Fibroblast of lung (primary cell): ENCODE measurements around the gene PLA2G2F. TPM values are rescaled to one million over a fixed set of nuclear protein-coding genes. Genes with fewer than 3 reads are reported as not detected.

Source experiments
- DNase-seq, 2 donors: peaks; one replicate each; pipeline versions ENCODE4 v3.0.0 to v3.0.0-alpha.2; 2010; ENCODE audit warnings: low read depth in 2 of 2
- H2AFZ ChIP-seq: 2 replicates; pipeline ENCODE4 v1.5.1; 2012; ENCODE audit warnings: low read length, control low read depth, inconsistent platforms
- H3K27ac ChIP-seq: 2 replicates; pipeline ENCODE4 v1.5.1; 2011; ENCODE audit warnings: low read length, control low read depth; ENCODE audit not compliant: insufficient read depth
- H3K27me3 ChIP-seq: 2 replicates; pipeline ENCODE4 v1.5.1; 2011; ENCODE audit warnings: mild to moderate bottlenecking, low read length; ENCODE audit not compliant: control insufficient read depth, insufficient read depth
- H3K36me3 ChIP-seq: 2 replicates; pipeline ENCODE4 v1.5.1; 2011; ENCODE audit warnings: low read length; ENCODE audit not compliant: control insufficient read depth, insufficient read depth
- H3K4me1 ChIP-seq: 2 replicates; pipeline ENCODE4 v1.5.1; 2011; ENCODE audit warnings: low read length; ENCODE audit not compliant: control insufficient read depth, insufficient read depth; ENCODE audit errors: extremely low read depth
- H3K4me2 ChIP-seq: 2 replicates; pipeline ENCODE4 v1.5.1; 2011; ENCODE audit warnings: low read length, control low read depth; ENCODE audit not compliant: insufficient read depth; ENCODE audit errors: extremely low read depth
- H3K4me3 ChIP-seq, 4 experiments: fragments of 200-600 bp in 1 of 4; sonication (generic) in 1 of 4; replicated peaks in 1 of 4; 2 replicates each; pipeline ENCODE4 v1.5.1; 2011 to 2016; ENCODE audit warnings: low read length in 4 of 4, low read depth in 3 of 4, mild to moderate bottlenecking in 3 of 4, control low read depth in 2 of 4, inconsistent platforms in 1 of 4, mixed read lengths in 1 of 4; ENCODE audit not compliant: insufficient read depth in 1 of 4; ENCODE audit errors: control extremely low read depth in 1 of 4
- H3K79me2 ChIP-seq: 2 replicates; pipeline ENCODE4 v1.5.1; 2012; ENCODE audit warnings: mild to moderate bottlenecking, low read length, inconsistent platforms; ENCODE audit not compliant: control insufficient read depth, insufficient read depth
- H3K9ac ChIP-seq: 2 replicates; pipeline ENCODE4 v1.5.1; 2011; ENCODE audit warnings: mild to moderate bottlenecking, low read length, control low read depth; ENCODE audit not compliant: insufficient read depth
- H3K9me3 ChIP-seq: 2 replicates; pipeline ENCODE4 v1.5.1; 2012; ENCODE audit warnings: low read depth, low read length; ENCODE audit not compliant: control insufficient read depth, insufficient read depth
- H4K20me1 ChIP-seq: 2 replicates; pipeline ENCODE4 v1.5.1; 2011; ENCODE audit warnings: low read length; ENCODE audit not compliant: control insufficient read depth, insufficient read depth; ENCODE audit errors: extremely low read depth
- EZH2 ChIP-seq: IDR thresholded peaks from 2 replicates; pipeline ENCODE4 v1.5.1; 2012; ENCODE audit warnings: low read length, control low read depth, mild to moderate bottlenecking; ENCODE audit errors: missing control alignments
- polyA plus RNA-seq, 2 donors: library from polyadenylated mRNA; depleted of rRNA in 1 of 2; stranded (reverse) in 1 of 2; unstranded in 1 of 2; fragments of >200 nt; gene quantifications; 2 replicates each; pipeline ENCODE4 v1.2.1, GENCODE V29; 2011 to 2012; ENCODE audit warnings: missing spikeins in 1 of 2
- total RNA-seq: library from RNA; depleted of rRNA; stranded (reverse); fragments of >200 nt; gene quantifications from 2 replicates; pipeline ENCODE4 v1.2.1, GENCODE V29; 2014
- TF ChIP-seq, protein P1 (sequence below), 2 donors: IDR thresholded peaks in 1 of 2; conservative IDR thresholded peaks in 1 of 2; 1 replicate in 1 of 2; 2 replicates in 1 of 2; pipeline ENCODE4 v1.5.1; 2011 to 2012; ENCODE audit warnings: low read length in 2 of 2, control low read depth in 1 of 2, inconsistent platforms in 1 of 2, low read depth in 1 of 2, mild to moderate bottlenecking in 1 of 2

PLA2G2F gene
- total and polyA plus RNA-seq, 2 donors (not counting 1 experiment from before 2014, with no cell fraction given): not detected

DNA sequence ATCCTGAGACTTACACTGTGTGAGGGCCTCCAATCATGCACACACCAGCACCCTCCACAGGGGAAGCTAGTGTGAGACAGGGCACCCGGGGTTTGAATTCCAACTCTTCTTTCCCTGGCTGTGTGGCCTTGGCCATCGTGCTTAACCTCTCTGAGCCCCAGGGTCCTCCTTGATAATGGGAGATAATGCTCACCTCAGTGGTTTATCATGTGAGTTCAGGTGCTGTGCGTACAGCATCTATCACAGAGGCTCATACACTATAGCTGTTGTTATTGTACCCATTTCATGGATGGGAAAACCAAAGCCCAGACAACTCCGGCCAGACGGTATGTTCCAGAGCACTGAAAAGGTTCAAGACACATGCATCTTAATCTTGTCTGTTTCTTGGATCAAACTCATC lies 30.8 kb downstream of the PLA2G2F start:
- Histone ChIP-seq H2AFZ (no peak overlapping the region), H3K4me3 (no peak overlapping the region), H3K4me2 (no peak overlapping the region), H3K4me1 (no peaks in the 10 kb centered on the region), H3K9ac (no peak overlapping the region), H3K79me2 (no peaks in the 10 kb centered on the region), H4K20me1 (no peaks in the 10 kb centered on the region), H3K27me3 (peaks cover 9% of the 10 kb centered on the region), H3K9me3 (no peaks in the 10 kb centered on the region), H3K36me3 (no peaks in the 10 kb centered on the region), H3K27ac (no peak overlapping the region)
- TF ChIP-seq, protein P1, sequence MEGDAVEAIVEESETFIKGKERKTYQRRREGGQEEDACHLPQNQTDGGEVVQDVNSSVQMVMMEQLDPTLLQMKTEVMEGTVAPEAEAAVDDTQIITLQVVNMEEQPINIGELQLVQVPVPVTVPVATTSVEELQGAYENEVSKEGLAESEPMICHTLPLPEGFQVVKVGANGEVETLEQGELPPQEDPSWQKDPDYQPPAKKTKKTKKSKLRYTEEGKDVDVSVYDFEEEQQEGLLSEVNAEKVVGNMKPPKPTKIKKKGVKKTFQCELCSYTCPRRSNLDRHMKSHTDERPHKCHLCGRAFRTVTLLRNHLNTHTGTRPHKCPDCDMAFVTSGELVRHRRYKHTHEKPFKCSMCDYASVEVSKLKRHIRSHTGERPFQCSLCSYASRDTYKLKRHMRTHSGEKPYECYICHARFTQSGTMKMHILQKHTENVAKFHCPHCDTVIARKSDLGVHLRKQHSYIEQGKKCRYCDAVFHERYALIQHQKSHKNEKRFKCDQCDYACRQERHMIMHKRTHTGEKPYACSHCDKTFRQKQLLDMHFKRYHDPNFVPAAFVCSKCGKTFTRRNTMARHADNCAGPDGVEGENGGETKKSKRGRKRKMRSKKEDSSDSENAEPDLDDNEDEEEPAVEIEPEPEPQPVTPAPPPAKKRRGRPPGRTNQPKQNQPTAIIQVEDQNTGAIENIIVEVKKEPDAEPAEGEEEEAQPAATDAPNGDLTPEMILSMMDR (conservative IDR thresholded peaks at IDR 0.05 in 1 of 2, IDR thresholded peaks at IDR 0.05 in 1 of 2; ENCODE audit: low read depth in 1 of 2, low read length in 2 of 2): no peak
- no peak for TF ChIP-seq EZH2
- DNase-seq: no peak

DNA sequence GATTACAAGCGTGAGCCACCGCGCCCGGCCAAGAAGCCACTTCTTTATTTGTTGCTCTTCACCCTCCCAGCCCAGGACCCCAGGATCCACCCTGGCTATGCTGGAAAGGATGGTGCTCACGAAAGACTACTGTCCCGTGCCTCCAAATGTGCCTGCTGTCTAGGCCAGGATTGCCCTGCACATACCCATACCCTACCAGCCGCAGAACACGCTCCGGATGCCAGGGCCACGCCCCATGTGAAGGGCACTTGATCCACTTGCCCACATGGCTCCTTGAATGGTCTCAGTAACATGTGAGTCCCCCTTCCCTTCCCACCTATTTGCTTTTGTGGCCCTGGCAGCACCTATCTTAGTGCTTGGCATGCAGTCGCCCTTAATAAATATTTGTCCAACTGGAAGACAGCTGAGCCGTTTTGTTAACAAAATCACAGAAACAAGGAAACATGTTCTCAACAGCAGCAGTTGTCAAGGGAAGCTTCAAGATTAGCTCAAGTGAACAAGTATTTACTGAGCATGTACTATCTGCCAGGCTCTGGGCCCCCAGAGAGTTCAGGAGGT lies 33.0 kb downstream of the PLA2G2F start:
- Histone ChIP-seq H3K27ac (no peak overlapping the region), H3K9ac (no peak overlapping the region), H3K4me1 (no peaks in the 10 kb centered on the region), H3K9me3 (no peaks in the 10 kb centered on the region), H3K36me3 (no peaks in the 10 kb centered on the region), H4K20me1 (no peaks in the 10 kb centered on the region), H3K27me3 (peaks cover 5% of the 10 kb centered on the region), H3K4me3 (no peak overlapping the region), H2AFZ (no peak overlapping the region), H3K4me2 (no peak overlapping the region), H3K79me2 (no peaks in the 10 kb centered on the region)
- no peak for DNase-seq
- no peak for TF ChIP-seq EZH2
- TF ChIP-seq, protein P1 (conservative IDR thresholded peaks at IDR 0.05 in 1 of 2, IDR thresholded peaks at IDR 0.05 in 1 of 2; ENCODE audit: low read depth in 1 of 2, low read length in 2 of 2): no peak

DNA sequence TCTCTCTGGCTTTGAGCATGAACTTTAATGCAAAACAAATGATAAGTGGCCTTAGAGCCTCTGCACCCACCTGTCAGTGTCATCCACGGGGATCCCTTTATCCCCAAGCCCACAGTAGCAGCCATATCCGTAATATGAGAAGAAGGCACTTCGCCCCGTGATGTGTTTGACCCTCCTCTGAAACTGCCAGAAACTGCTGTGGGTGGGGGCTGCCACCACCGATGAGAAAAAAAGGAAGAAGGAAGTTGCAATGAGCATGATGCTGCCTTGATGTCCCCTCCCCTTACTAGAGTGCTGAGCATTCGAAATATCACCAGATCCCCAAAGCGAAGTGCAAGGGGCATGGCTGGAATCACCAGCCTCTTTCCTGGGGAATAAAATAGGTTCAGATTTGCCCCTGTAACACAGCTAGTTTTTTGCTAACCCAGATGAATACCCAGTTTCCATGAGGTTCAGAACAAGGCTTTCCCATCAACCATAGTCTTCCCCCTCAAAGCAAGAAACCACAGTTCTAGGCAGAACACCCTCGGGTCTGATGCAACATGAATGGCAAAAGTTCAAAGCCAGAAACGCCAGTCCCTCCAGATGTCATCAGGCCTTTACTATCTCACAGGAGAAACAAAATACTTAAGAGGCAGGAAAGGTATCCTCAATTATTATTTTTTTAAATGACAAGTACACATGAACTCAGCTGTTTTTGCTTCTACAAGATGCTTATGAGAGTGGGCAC lies 36.0 kb downstream of the PLA2G2F start:
- no peak overlapping the region for H3K4me3 ChIP-seq
- H3K9me3 ChIP-seq: no peaks in the 10 kb centered on the region
- H3K27ac ChIP-seq: no peak overlapping the region
- H3K36me3 ChIP-seq: no peaks in the 10 kb centered on the region
- no peak overlapping the region for H2AFZ ChIP-seq
- no peak overlapping the region for H3K4me2 ChIP-seq
- DNase-seq: peak in 1 of 2 donors; percentile 20
- no peak overlapping the region for H3K9ac ChIP-seq
- H3K27me3 ChIP-seq: peaks cover 2% of the 10 kb centered on the region
- TF ChIP-seq, protein P1 (conservative IDR thresholded peaks at IDR 0.05 in 1 of 2, IDR thresholded peaks at IDR 0.05 in 1 of 2; ENCODE audit: low read depth in 1 of 2, low read length in 2 of 2): no peak
- no peak for TF ChIP-seq EZH2
- H3K79me2 ChIP-seq: no peaks in the 10 kb centered on the region
- no peaks in the 10 kb centered on the region for H3K4me1 ChIP-seq
- no peaks in the 10 kb centered on the region for H4K20me1 ChIP-seq
